Hepatocyte (in vitro differentiated cells): ENCODE data around the gene HIVEP1. TPM values are rescaled to one million over a fixed set of nuclear protein-coding genes. Genes with fewer than 3 reads are reported as not detected.

Experiments
- DNase-seq: peaks from one replicate; pipeline ENCODE4 v3.0.0-alpha.2; 2016; ENCODE audit warnings: low spot score
- H2AFZ ChIP-seq: fragments of 200-600 bp; sonication (generic); 2 replicates; pipeline ENCODE4 v1.6.0; 2016; ENCODE audit warnings: antibody characterized with exemption, mild to moderate bottlenecking
- H3K27ac ChIP-seq: fragments of 200-600 bp; sonication (generic); 2 replicates; pipeline ENCODE4 v1.5.1; 2016; ENCODE audit warnings: mild to moderate bottlenecking
- H3K27me3 ChIP-seq: fragments of 200-600 bp; sonication (generic); 2 replicates; pipeline ENCODE4 v1.6.1; 2016
- H3K36me3 ChIP-seq: fragments of 200-600 bp; sonication (generic); replicated peaks from 2 replicates; pipeline ENCODE4 v1.5.1; 2016; ENCODE audit warnings: low read depth; ENCODE audit not compliant: insufficient read depth
- H3K4me1 ChIP-seq: fragments of 200-600 bp; sonication (generic); 2 replicates; pipeline ENCODE4 v1.5.1; 2016; ENCODE audit warnings: mild to moderate bottlenecking, moderate library complexity; ENCODE audit not compliant: insufficient read depth
- H3K4me2 ChIP-seq: fragments of 200-600 bp; sonication (generic); 2 replicates; pipeline ENCODE4 v1.6.0; 2016
- H3K4me3 ChIP-seq: fragments of 200-600 bp; sonication (generic); 2 replicates; pipeline ENCODE4 v1.5.1; 2016; ENCODE audit warnings: mild to moderate bottlenecking
- H3K79me2 ChIP-seq: fragments of 200-600 bp; sonication (generic); 2 replicates; pipeline ENCODE4 v1.6.0; 2017; ENCODE audit warnings: mild to moderate bottlenecking
- H3K9me2 ChIP-seq: fragments of 200-600 bp; sonication (generic); replicated peaks from 2 replicates; pipeline ENCODE4 v1.6.0; 2017; ENCODE audit warnings: mild to moderate bottlenecking; ENCODE audit not compliant: insufficient read depth
- H3K9me3 ChIP-seq: fragments of 200-600 bp; sonication (generic); 2 replicates; pipeline ENCODE4 v1.5.1; 2016; ENCODE audit warnings: low read depth, mild to moderate bottlenecking
- H4K20me1 ChIP-seq: fragments of 200-600 bp; sonication (generic); 2 replicates; pipeline ENCODE4 v1.6.0; 2016; ENCODE audit warnings: mild to moderate bottlenecking; ENCODE audit not compliant: insufficient read depth, poor library complexity, severe bottlenecking
- EZH2 ChIP-seq: fragments of 200-600 bp; sonication (generic); IDR thresholded peaks from 2 replicates; pipeline ENCODE4 v1.6.1; 2016; ENCODE audit warnings: antibody characterized with exemption, mild to moderate bottlenecking, borderline replicate concordance
- EZH2phosphoT487 ChIP-seq: fragments of 200-600 bp; sonication (generic); IDR thresholded peaks from one replicate; pipeline ENCODE4 v1.6.1; 2018; ENCODE audit warnings: antibody characterized with exemption, mild to moderate bottlenecking, low read depth, moderate library complexity; ENCODE audit not compliant: unreplicated experiment, severe bottlenecking
- WGBS: methylation state at CpG from one replicate; pipeline ENCODE4 v1.1.6; 2016; ENCODE audit warnings: low lambda C conversion rate; ENCODE audit errors: missing lambda C conversion rate; 5-methylcytosine and 5-hydroxymethylcytosine counted together
- polyA plus RNA-seq: library from polyadenylated mRNA; unstranded; fragments of >200 nt; fragmentation: Nextera tagmentation; extraction: Ambion mirVana; gene quantifications from 2 replicates; pipeline ENCODE4 v1.2.1, GENCODE V29; 2016
- total RNA-seq: library from RNA; depleted of rRNA; stranded (reverse); fragments of >200 nt; gene quantifications from 2 replicates; pipeline ENCODE4 v1.2.3, GENCODE V29; 2014
- TF ChIP-seq, protein P1 (sequence below): fragments of 200-600 bp; sonication (generic); IDR thresholded peaks from 2 replicates; pipeline ENCODE4 v1.5.1; 2016; ENCODE audit warnings: antibody characterized with exemption, mild to moderate bottlenecking; ENCODE audit not compliant: poor library complexity

The HIVEP1 gene
- total and polyA plus RNA-seq, 2 experiments from 2014 or later, result 8.7 to 33.7 TPM

DNA sequence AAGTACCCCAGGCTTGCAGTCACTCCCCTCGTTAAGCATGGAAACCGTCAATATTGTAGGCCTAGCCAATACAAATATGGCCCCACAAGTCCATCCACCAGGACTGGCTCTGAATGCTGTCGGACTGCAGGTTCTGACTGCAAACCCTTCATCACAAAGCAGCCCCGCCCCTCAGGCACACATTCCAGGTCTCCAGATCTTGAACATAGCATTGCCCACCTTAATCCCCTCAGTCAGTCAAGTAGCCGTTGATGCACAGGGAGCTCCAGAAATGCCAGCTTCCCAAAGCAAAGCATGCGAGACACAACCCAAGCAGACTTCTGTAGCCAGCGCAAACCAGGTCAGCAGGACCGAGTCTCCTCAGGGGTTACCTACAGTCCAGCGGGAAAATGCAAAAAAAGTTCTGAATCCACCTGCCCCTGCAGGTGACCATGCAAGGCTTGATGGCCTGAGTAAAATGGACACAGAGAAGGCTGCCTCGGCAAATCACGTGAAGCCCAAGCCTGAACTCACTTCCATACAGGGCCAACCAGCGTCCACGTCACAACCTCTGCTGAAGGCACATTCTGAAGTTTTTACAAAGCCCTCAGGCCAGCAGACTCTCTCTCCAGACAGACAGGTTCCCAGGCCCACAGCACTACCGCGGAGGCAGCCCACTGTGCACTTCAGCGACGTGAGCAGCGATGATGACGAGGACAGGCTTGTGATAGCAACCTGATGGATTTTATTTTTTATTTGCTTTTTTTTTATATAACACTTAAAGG, 151.8 kb downstream of the HIVEP1 start:
- Histone ChIP-seq H3K9me2 (no peaks in the 10 kb centered on the region), H2AFZ (no peak overlapping the region), H3K79me2 (no peaks in the 10 kb centered on the region), H4K20me1 (no peaks in the 10 kb centered on the region), H3K4me3 (no peak overlapping the region), H3K4me2 (no peak overlapping the region), H3K4me1 (no peaks in the 10 kb centered on the region), H3K27ac (no peak overlapping the region), H3K27me3 (no peaks in the 10 kb centered on the region), H3K36me3 (no peaks in the 10 kb centered on the region), H3K9me3 (no peaks in the 10 kb centered on the region)
- 93% methylated on average over 19 of the region's 19 CpGs for WGBS
- DNase-seq, result no peak
- TF ChIP-seq, protein P1, sequence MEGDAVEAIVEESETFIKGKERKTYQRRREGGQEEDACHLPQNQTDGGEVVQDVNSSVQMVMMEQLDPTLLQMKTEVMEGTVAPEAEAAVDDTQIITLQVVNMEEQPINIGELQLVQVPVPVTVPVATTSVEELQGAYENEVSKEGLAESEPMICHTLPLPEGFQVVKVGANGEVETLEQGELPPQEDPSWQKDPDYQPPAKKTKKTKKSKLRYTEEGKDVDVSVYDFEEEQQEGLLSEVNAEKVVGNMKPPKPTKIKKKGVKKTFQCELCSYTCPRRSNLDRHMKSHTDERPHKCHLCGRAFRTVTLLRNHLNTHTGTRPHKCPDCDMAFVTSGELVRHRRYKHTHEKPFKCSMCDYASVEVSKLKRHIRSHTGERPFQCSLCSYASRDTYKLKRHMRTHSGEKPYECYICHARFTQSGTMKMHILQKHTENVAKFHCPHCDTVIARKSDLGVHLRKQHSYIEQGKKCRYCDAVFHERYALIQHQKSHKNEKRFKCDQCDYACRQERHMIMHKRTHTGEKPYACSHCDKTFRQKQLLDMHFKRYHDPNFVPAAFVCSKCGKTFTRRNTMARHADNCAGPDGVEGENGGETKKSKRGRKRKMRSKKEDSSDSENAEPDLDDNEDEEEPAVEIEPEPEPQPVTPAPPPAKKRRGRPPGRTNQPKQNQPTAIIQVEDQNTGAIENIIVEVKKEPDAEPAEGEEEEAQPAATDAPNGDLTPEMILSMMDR, result no peak
- TF ChIP-seq EZH2 (no peak), EZH2phosphoT487 (no peak)

DNA sequence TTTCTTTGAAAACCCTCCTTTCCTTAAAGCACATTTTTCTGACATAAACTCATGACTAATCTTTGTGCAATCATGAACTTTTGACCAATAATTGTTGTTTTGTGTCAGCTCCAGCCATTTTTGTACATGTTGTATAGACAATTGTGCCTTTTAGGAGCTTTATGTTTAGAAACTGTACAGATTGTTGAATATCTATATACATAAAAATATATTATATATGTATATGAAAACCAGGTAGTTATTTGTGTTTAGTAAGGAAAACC, 152.3 kb downstream of the HIVEP1 start:
- Histone ChIP-seq H3K36me3 (no peaks in the 10 kb centered on the region), H3K4me3 (no peak overlapping the region), H3K4me1 (no peaks in the 10 kb centered on the region), H3K27ac (no peak overlapping the region), H3K27me3 (no peaks in the 10 kb centered on the region), H3K9me2 (no peaks in the 10 kb centered on the region), H4K20me1 (no peaks in the 10 kb centered on the region), H2AFZ (no peak overlapping the region), H3K4me2 (no peak overlapping the region), H3K9me3 (no peaks in the 10 kb centered on the region), H3K79me2 (no peaks in the 10 kb centered on the region)
- DNase-seq, result no peak
- TF ChIP-seq EZH2, result no peak

DNA sequence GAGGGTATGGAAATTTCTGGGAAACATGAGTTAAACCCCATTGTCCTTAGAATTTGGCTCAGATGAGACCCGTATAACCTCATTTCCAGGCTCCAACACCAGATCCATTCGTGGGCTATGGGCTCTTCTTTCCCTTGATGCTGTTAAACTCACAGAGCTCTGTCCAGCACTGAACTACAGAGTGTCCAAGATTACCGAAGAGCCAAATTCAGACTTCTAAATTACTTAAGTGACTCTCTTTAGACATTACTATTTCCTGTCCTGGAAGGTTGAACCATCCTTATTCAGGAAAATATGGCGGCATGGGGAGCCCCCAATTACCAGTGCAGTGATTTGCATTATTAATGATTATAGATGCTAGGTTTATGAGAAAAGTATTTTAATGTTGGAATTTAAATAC, 153.2 kb downstream of the HIVEP1 start:
- TF ChIP-seq, protein P1, result no peak
- TF ChIP-seq EZH2phosphoT487 (no peak), EZH2 (no peak)
- Histone ChIP-seq H3K27ac (no peak overlapping the region), H3K36me3 (no peaks in the 10 kb centered on the region), H3K4me2 (no peak overlapping the region), H4K20me1 (no peaks in the 10 kb centered on the region), H2AFZ (no peak overlapping the region), H3K4me3 (no peak overlapping the region), H3K4me1 (no peaks in the 10 kb centered on the region), H3K79me2 (no peaks in the 10 kb centered on the region), H3K9me2 (no peaks in the 10 kb centered on the region), H3K9me3 (no peaks in the 10 kb centered on the region), H3K27me3 (no peaks in the 10 kb centered on the region)
- DNase-seq, result no peak
- WGBS, result 84% methylated on average over 4 of the region's 4 CpGs

DNA sequence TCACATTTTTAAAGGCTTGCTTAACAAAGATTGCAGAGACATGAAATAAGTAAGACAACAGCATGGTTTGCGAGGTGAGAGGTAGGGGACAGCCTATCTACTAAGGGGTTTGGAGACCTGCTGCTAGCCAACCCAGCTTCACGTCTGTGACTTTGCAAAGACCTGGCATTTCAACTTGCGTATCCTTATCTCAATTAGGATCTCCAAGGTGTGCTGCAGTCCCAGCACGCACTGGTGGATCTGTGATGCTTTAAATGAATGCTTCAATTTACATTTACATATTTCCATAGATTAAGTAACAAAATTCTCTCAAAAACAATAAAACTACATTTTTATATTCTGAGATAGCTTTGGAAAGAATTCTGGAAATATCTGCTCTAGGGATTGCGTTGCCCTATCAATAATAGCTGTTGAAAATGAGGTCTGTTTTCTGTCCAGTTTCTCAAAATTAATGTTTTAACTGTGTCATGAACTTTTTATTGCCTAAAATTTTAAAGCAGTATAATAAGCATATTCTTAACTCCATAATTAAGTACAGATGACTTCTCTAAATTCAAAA, 153.7 kb downstream of the HIVEP1 start:
- H3K4me3 ChIP-seq, result no peak overlapping the region
- H3K36me3 ChIP-seq, result no peaks in the 10 kb centered on the region
- no peak for DNase-seq
- no peaks in the 10 kb centered on the region for H3K27me3 ChIP-seq
- H3K9me2 ChIP-seq, result no peaks in the 10 kb centered on the region
- no peaks in the 10 kb centered on the region for H4K20me1 ChIP-seq
- H2AFZ ChIP-seq, result no peak overlapping the region
- H3K4me1 ChIP-seq, result no peaks in the 10 kb centered on the region
- H3K4me2 ChIP-seq, result no peak overlapping the region
- 85% methylated on average over 5 of the region's 5 CpGs for WGBS
- H3K27ac ChIP-seq, result no peak overlapping the region
- no peaks in the 10 kb centered on the region for H3K79me2 ChIP-seq
- H3K9me3 ChIP-seq, result no peaks in the 10 kb centered on the region
- TF ChIP-seq EZH2 (no peak), EZH2phosphoT487 (no peak)
